GM23248 (cell line): ENCODE results near the gene FAM25A.
"Not testable (repeated sequence)": the region's sequence is repeated elsewhere in the genome, so short reads cannot be mapped to it uniquely, and the experiment has no call there.

ENCODE experiments used
- EZH2 ChIP-seq: fragments of 200-600 bp; sonication (generic); IDR thresholded peaks from 2 replicates; pipeline ENCODE4 v1.6.1; 2018; ENCODE audit warnings: antibody characterized with exemption, mild to moderate bottlenecking; ENCODE audit not compliant: insufficient read depth, poor library complexity, severe bottlenecking
- EZH2phosphoT487 ChIP-seq: fragments of 200-600 bp; sonication (generic); IDR thresholded peaks from 2 replicates; pipeline ENCODE4 v1.6.1; 2018; ENCODE audit warnings: antibody characterized with exemption, moderate library complexity, mild to moderate bottlenecking, low read depth; ENCODE audit not compliant: insufficient read depth

GRCh38 chr10:87025285-87025958 is 5.3 kb downstream of the FAM25A start:
- not testable (repeated sequence) for TF ChIP-seq EZH2phosphoT487, EZH2
